UCSD-AML1 (cell line): ENCODE data around the gene NUCB2.
"Not testable (repeated sequence)": the region's sequence is repeated elsewhere in the genome, so short reads cannot be mapped to it uniquely, and the experiment has no call there.

Experiments used
- DNase-seq: peaks from one replicate; lab custom pipeline; 2025; ENCODE audit not compliant: unreplicated experiment; lab: John Stamatoyannopoulos, UW

Gene NUCB2

GRCh38 chr11:17268500-17268899, 8.0 kb upstream of the NUCB2 start:
- DNase-seq = not testable (repeated sequence)

GRCh38 chr11:17268902-17269301, 7.6 kb upstream of the NUCB2 start:
- no peak for DNase-seq

GRCh38 chr11:17272801-17273200, 3.7 kb upstream of the NUCB2 start:
- DNase-seq = no peak

- no peak for DNase-seq
These were observed 3.3 kb upstream of the NUCB2 start for GRCh38 chr11:17273211-17273610.

- DNase-seq = no peak
These were observed 2.8 kb upstream of the NUCB2 start for GRCh38 chr11:17273668-17274282.

GRCh38 chr11:17275400-17276235, 921 bp upstream of the NUCB2 start:
- no peak for DNase-seq

- no peak for DNase-seq
These were observed 565 bp downstream of the NUCB2 start for GRCh38 chr11:17277024-17277584.

GRCh38 chr11:17280494-17281127, 4.1 kb downstream of the NUCB2 start:
- DNase-seq = no peak

GRCh38 chr11:17286332-17286731, 9.8 kb downstream of the NUCB2 start:
- no peak for DNase-seq

- DNase-seq = no peak
These were observed 10.5 kb downstream of the NUCB2 start for GRCh38 chr11:17287058-17287457.

- DNase-seq = no peak
These were observed 15.2 kb downstream of the NUCB2 start for GRCh38 chr11:17291710-17292109.

GRCh38 chr11:17293311-17293710, 16.8 kb downstream of the NUCB2 start:
- DNase-seq = no peak

- DNase-seq = no peak
These were observed 17.5 kb downstream of the NUCB2 start for GRCh38 chr11:17294033-17294432.

- DNase-seq = no peak
These were observed 20.5 kb downstream of the NUCB2 start for GRCh38 chr11:17296852-17297559.

- DNase-seq = no peak
These were observed 21.8 kb downstream of the NUCB2 start for GRCh38 chr11:17298302-17298701.

GRCh38 chr11:17300372-17300771, 23.8 kb downstream of the NUCB2 start:
- DNase-seq = no peak

- DNase-seq = no peak
These were observed 37.1 kb downstream of the NUCB2 start for GRCh38 chr11:17313349-17314231.

GRCh38 chr11:17314232-17314547, 37.7 kb downstream of the NUCB2 start:
- no peak for DNase-seq

- DNase-seq = no peak
These were observed 38.4 kb downstream of the NUCB2 start for GRCh38 chr11:17314904-17315426.

- DNase-seq = no peak
These were observed 52.4 kb downstream of the NUCB2 start for GRCh38 chr11:17328871-17329494.
